GM12873 (cell line): ENCODE results near the gene SESN2.

ENCODE experiments used
- CTCF ChIP-seq: IDR thresholded peaks from 2 replicates; pipeline ENCODE4 v1.5.1; 2012; ENCODE audit warnings: low read depth, mild to moderate bottlenecking, moderate library complexity, low read length, control low read depth; ENCODE audit not compliant: insufficient read depth; ENCODE audit errors: missing control alignments

SESN2 gene

GRCh38 chr1:28323720-28324119 lies 64.4 kb downstream of the SESN2 start:
- no peak for TF ChIP-seq CTCF

GRCh38 chr1:28326515-28326914 lies 67.2 kb downstream of the SESN2 start:
- TF ChIP-seq CTCF, result no peak

- TF ChIP-seq CTCF, result no peak
These were observed 67.7 kb downstream of the SESN2 start for GRCh38 chr1:28326984-28327383.

- TF ChIP-seq CTCF, result no peak
These were observed 68.9 kb downstream of the SESN2 start for GRCh38 chr1:28328228-28328648.

- no peak for TF ChIP-seq CTCF
These were observed 70.3 kb downstream of the SESN2 start for GRCh38 chr1:28329395-28330153.
